Spleen (tissue), 7 donors: ENCODE measurements around the gene ZDHHC4.

Source experiments
- POLR2AphosphoS5 ChIP-seq, 3 donors: sonication (generic); formaldehyde crosslinking; IDR thresholded peaks; one replicate each; pipeline ENCODE4 v1.5.1; 2017; ENCODE audit warnings: antibody characterized with exemption in 3 of 3
- TF ChIP-seq, protein P1 (sequence below), 11 experiments: fragments of 200-600 bp in 7 of 11; fragments of 450-650 bp in 4 of 11; sonication (generic) in 4 of 11; IDR thresholded peaks in 8 of 11; conservative IDR thresholded peaks in 3 of 11; 1 replicate in 7 of 11; 2 replicates in 4 of 11; pipeline versions ENCODE4 v1.4.0 to v1.8.0; 2016 to 2021; ENCODE audit warnings: antibody characterized with exemption in 11 of 11, inconsistent platforms in 4 of 11, mild to moderate bottlenecking in 1 of 11
- donor health status: DM: no; HTN: no; CAD: no; lungs with moderate emphysema.
- donor health status: DM: no; HTN: no; CAD: no.
- donor health status: DM: no; HTN: no; CAD: no.

DNA sequence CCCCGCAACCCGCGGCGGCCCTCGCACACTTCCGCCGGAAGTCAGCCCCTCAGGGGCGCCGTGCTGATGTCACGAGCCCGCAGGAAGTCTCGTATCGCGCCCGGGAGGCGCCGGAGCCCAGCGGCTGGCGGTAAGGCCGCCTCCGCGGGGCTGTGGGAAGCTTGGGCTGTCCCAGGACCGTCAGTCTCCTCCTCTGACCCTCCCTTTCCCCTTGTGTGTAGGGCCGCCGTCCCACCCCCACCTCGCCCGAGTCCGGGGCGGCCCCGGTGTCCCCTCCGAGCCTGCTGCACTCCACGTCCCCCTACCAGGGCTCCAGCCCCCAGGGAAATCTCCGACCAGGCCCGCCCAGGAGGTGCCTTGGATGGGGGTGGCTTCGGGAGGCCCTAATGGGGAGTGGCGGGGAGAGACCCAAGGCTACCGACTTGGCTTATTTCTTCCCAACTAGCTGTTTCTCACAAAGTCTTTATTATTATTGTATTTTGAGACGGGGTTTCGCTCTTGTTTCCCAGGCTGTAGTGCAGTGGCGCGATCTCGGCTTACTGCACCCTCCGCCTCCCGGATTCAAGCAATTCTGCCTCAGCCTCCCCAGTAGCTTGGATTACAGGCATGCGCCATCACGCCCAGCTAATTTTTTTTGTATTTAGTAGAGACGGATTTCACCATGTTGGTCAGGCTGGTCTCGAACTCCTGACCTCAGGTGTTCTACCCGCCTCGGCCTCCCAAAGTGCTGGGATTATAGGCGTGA, at the start of gene ZDHHC4:
- TF ChIP-seq, protein P1, sequence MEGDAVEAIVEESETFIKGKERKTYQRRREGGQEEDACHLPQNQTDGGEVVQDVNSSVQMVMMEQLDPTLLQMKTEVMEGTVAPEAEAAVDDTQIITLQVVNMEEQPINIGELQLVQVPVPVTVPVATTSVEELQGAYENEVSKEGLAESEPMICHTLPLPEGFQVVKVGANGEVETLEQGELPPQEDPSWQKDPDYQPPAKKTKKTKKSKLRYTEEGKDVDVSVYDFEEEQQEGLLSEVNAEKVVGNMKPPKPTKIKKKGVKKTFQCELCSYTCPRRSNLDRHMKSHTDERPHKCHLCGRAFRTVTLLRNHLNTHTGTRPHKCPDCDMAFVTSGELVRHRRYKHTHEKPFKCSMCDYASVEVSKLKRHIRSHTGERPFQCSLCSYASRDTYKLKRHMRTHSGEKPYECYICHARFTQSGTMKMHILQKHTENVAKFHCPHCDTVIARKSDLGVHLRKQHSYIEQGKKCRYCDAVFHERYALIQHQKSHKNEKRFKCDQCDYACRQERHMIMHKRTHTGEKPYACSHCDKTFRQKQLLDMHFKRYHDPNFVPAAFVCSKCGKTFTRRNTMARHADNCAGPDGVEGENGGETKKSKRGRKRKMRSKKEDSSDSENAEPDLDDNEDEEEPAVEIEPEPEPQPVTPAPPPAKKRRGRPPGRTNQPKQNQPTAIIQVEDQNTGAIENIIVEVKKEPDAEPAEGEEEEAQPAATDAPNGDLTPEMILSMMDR (IDR thresholded peaks at IDR 0.05 in 8 of 11, conservative IDR thresholded peaks at IDR 0.05 in 3 of 11) = peak in 1 of 11 experiments; percentile 26
- TF ChIP-seq POLR2AphosphoS5 (IDR thresholded peaks at IDR 0.05) = peak; percentile 97 to 98 (median 97)
